Adipocyte (in vitro differentiated cells): ENCODE measurements around the gene ZNF626.
"Not testable (repeated sequence)": the region's sequence is repeated elsewhere in the genome, so short reads cannot be mapped to it uniquely, and the experiment has no call there.

ENCODE experiments used
- DNase-seq: peaks from one replicate; pipeline ENCODE4 v3.0.0-alpha.2; 2015; ENCODE audit warnings: low read depth
- H3K27me3 ChIP-seq: replicated peaks from 2 replicates; pipeline ENCODE4 v1.7.0; 2013; ENCODE audit warnings: mild to moderate bottlenecking, low read length, moderate library complexity; ENCODE audit not compliant: control insufficient read depth, insufficient read depth
- H3K36me3 ChIP-seq: 2 replicates; pipeline ENCODE4 v1.7.0; 2013; ENCODE audit warnings: low read length, mild to moderate bottlenecking, moderate library complexity; ENCODE audit not compliant: control insufficient read depth, insufficient read depth, severe bottlenecking
- H3K4me1 ChIP-seq: 2 replicates; pipeline ENCODE4 v1.7.0; 2013; ENCODE audit warnings: mild to moderate bottlenecking, low read length, moderate library complexity; ENCODE audit not compliant: control insufficient read depth, insufficient read depth
- H3K4me3 ChIP-seq: 2 replicates; pipeline ENCODE4 v1.7.0; 2013; ENCODE audit warnings: mild to moderate bottlenecking, low read length, moderate library complexity
- H3K9ac ChIP-seq: 2 replicates; pipeline ENCODE4 v1.7.0; 2013; ENCODE audit warnings: mild to moderate bottlenecking, low read length, moderate library complexity
- H3K9me3 ChIP-seq: 2 replicates; pipeline ENCODE4 v1.7.0; 2013; ENCODE audit warnings: mild to moderate bottlenecking, low read length, moderate library complexity; ENCODE audit not compliant: control insufficient read depth

The ZNF626 gene

GRCh38 chr19:20661150-20661819 is at the start of gene ZNF626:
ZNF626 (minus strand) TSS chr19:20661571; CDS start chr19:20661446, 125 bp downstream.
- H3K4me1 ChIP-seq: peaks cover 6% of the 10 kb centered on the region
- H3K36me3 ChIP-seq: peaks cover 33% of the 10 kb centered on the region
- DNase-seq: peak; percentile 95
- H3K9me3 ChIP-seq: peaks cover 29% of the 10 kb centered on the region
- no peaks in the 10 kb centered on the region for H3K27me3 ChIP-seq
- peak within 1 kb of the TSS; percentile 90 for H3K4me3 ChIP-seq
- peak within 1 kb of the TSS; percentile 91 for H3K9ac ChIP-seq

DNA sequence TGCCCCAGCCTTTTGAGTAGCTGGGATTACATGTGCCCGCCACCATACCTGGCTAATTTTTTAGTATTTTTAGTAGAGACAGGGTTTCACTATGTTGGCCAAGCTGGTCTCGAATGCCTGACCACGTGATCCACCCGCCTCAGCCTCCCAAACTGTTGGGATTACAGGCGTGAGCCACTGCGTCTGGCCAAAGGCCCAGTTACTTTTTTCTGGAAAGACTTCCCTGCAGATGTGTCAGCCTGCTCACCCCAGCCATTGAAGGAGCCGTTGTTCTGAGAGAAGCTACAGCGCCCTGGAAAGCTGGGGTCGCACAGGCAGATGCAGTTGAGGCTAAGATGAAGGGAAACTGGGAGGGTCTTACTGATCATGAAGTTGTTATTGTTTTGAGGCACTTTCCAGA is 7.9 kb upstream of the ZNF626 start:
- H3K9ac ChIP-seq: no peak overlapping the region
- no peak for DNase-seq
- H3K36me3 ChIP-seq: no peaks in the 10 kb centered on the region
- no peaks in the 10 kb centered on the region for H3K4me1 ChIP-seq
- no peak overlapping the region for H3K4me3 ChIP-seq
- no peaks in the 10 kb centered on the region for H3K27me3 ChIP-seq
- peaks cover 10% of the 10 kb centered on the region for H3K9me3 ChIP-seq

DNA sequence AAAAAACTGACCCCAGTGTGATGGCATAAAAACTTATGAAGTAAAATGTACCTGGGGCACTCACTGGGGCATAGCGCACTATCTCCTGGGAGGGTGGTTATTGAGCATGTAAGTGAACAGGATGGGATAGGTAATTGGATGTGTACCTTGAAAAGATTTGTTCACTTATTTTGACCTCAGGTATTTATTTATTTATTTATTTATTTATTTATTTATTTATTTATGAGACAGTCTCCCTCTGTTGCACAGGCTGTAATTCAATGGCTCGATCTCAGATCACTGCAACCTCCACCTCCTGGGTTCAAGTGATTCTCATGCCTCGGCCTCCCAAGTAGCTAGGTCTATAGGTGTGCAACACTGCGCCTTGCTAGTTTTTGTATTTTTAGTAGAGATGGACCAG is 5.9 kb upstream of the ZNF626 start:
- Histone ChIP-seq H3K4me1 (no peaks in the 10 kb centered on the region), H3K36me3 (no peaks in the 10 kb centered on the region), H3K4me3 (no peak overlapping the region), H3K27me3 (no peaks in the 10 kb centered on the region), H3K9ac (no peak overlapping the region), H3K9me3 (no peaks in the 10 kb centered on the region)
- DNase-seq: no peak

DNA sequence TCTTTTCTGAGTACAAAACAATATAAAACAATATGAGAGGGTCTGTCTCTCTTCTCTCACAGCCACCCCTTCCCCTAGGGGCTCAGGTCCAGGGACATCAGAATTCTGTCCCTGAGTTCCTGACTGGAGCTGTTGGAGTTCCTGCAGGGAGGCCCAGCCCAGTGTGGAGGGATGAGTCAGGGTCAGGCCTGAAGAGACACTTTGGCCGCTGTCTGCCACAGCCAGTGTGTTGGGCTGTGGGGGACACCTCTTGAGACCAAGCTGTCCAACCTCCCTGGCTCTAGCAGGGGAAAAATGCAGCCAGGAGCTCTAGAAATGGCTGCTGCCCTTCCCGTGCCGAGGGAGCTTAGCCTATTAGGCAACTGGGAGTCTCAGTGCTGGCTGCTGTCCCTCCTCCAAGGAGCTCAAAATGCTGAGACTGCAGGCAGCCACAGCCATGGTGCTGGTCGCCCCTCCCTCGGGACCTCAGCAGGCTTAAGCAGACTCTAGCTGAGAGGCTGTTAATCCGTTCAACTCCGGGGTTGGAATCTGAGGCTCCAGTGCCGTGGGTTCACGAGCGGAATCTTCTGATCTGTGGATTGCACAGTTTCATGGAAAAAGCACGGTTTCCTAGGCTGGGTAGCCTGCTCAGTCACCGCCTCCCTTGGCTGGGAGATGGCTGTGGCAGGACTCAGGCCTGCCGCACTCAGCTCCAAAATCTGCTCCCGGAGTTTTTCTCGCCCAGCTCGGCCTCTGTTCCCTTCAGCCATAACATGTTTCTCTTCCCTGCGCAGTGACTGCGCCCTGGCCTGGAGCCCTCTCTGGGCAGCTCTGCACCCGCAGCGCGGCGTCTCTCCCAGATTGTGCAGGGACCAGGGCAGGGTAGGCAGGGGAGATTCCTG is 3.8 kb upstream of the ZNF626 start:
- H3K4me3 ChIP-seq: peak overlapping the region; percentile 58
- DNase-seq: peak; percentile 41
- no peaks in the 10 kb centered on the region for H3K9me3 ChIP-seq
- H3K27me3 ChIP-seq: no peaks in the 10 kb centered on the region
- no peaks in the 10 kb centered on the region for H3K36me3 ChIP-seq
- H3K4me1 ChIP-seq: peaks cover 6% of the 10 kb centered on the region
- peak overlapping the region; percentile 62 for H3K9ac ChIP-seq

DNA sequence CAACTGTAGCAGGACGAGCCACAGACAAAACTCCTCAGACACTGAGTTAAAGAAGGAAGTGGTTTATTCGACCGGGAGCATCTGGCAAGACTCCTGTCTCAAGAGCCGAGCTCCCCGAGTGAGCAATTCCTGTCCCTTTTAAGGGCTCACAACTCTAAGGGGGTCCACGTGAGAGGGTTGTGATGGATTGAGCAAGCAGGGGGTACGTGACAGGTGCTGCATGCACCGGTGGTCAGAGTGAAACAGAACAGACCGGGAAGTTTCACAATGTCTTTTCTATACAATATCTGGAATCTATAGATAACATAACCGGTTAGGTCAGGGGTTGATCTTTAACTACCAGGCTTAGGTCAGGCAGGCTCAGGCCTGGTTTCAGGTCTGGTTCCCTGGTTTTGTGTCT is 3.1 kb upstream of the ZNF626 start:
- H3K9ac ChIP-seq, H3K9me3 ChIP-seq, H3K27me3 ChIP-seq, H3K36me3 ChIP-seq, H3K4me1 ChIP-seq, H3K4me3 ChIP-seq, DNase-seq: not testable (repeated sequence)

DNA sequence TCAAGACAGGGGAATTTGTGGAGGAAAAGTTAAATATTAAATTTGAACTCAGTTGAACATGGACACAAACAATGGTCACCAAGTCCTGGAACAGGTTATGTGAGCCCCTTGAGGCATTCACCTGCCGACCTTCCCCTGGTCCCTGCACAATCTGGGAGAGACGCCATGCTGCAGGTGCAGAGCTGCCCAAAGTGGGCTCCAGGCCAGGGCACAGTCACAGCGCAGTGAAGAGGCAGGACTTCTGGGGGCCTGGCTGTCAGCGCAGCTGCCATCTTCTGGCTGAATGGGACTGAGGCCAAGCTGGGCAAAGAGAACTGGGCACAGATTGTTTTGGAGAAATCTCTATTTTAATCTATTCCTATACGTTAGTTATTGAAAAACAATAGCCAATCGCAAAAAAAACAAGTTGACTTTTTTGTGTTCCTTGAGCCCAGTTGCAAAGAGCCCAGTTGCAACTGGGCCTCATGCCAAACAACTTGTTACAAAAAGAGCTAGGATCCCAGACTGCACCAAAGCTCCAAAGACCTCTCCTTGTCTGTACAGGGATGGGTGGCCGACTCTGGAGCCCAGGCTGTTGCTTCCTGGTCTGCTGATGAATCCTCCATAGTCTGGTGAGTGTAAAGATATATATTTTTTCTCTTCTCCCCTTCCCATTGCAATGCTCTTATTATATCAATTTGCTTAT is 1.2 kb upstream of the ZNF626 start:
- DNase-seq: no peak
- no peak overlapping the region for H3K9ac ChIP-seq
- H3K4me1 ChIP-seq: peaks cover 6% of the 10 kb centered on the region
- peaks cover 18% of the 10 kb centered on the region for H3K9me3 ChIP-seq
- no peak overlapping the region for H3K4me3 ChIP-seq
- peaks cover 20% of the 10 kb centered on the region for H3K36me3 ChIP-seq
- no peaks in the 10 kb centered on the region for H3K27me3 ChIP-seq

DNA sequence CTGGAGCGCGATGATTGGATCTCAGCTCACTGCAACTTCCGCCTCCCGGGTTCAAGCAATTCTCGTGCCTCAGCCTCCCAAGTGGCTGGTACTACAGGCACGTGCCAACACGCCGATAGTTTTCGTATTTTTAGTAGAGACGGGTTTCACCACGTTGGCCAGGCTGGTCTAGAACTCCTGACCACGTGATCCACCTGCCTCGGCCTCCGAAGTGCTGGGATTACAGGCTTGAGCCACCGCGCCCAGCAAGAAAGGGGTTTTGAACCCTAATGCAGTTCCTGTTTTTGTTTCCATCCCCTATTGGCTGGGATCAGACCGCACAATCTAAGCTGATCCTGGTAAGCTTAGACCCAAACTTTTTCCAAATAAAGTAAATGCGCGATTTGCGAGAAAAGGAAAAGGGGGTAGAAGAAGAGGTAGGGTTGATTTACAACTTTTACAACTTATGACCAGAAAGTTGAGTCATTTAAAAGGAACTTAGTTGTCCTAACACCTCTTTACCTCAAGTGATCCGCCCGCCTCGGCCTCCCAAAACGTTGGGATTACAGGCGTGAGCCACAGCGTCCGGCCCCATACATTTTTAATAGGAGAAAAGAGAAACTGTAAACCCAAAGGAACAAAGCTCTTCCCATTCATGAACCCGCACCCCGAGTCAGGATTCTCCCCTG is 764 bp downstream of the ZNF626 start:
- peaks cover 6% of the 10 kb centered on the region for H3K4me1 ChIP-seq
- DNase-seq: no peak
- no peaks in the 10 kb centered on the region for H3K27me3 ChIP-seq
- peaks cover 34% of the 10 kb centered on the region for H3K36me3 ChIP-seq
- H3K9me3 ChIP-seq: peaks cover 31% of the 10 kb centered on the region
- peak overlapping the region; percentile 90 for H3K4me3 ChIP-seq
- peak overlapping the region; percentile 91 for H3K9ac ChIP-seq

DNA sequence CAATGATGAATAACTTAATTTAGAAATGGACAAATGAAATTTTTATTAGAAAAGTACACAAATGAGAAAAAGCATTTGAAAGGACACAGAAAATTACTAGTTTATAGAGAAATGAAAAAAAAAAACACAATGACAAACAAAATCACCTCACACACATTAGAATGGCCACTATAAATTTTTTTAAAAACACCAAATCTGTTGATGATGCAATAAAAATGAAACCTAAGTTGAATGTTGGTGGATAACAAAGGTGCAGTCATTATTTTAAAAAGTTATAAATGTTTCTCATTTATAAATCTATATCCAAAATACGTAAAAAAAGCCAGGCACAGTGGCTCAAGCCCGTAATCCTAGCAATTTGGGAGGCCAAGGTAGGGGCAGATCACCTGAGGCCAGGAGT is 20.8 kb downstream of the ZNF626 start:
- no peaks in the 10 kb centered on the region for H3K4me1 ChIP-seq
- H3K9ac ChIP-seq: no peak overlapping the region
- DNase-seq: no peak
- H3K27me3 ChIP-seq: no peaks in the 10 kb centered on the region
- peaks cover 86% of the 10 kb centered on the region for H3K36me3 ChIP-seq
- H3K4me3 ChIP-seq: peak overlapping the region; percentile 54
- peaks cover 96% of the 10 kb centered on the region for H3K9me3 ChIP-seq

- Histone ChIP-seq H3K9me3 (peaks cover 96% of the 10 kb centered on the region), H3K27me3 (no peaks in the 10 kb centered on the region), H3K9ac (no peak overlapping the region), H3K4me1 (no peaks in the 10 kb centered on the region), H3K4me3 (peak overlapping the region; percentile 40), H3K36me3 (peaks cover 86% of the 10 kb centered on the region)
- no peak for DNase-seq
Measured at GRCh38 chr19:20640023-20640422, 21.3 kb downstream of the ZNF626 start.

GRCh38 chr19:20624560-20624959 is 36.8 kb downstream of the ZNF626 start:
- not testable (repeated sequence) for H3K9ac ChIP-seq, H3K36me3 ChIP-seq, DNase-seq, H3K27me3 ChIP-seq, H3K4me1 ChIP-seq
- Histone ChIP-seq H3K4me3 (peak overlapping the region; percentile 50), H3K9me3 (peaks cover 76% of the 10 kb centered on the region)

GRCh38 chr19:20616071-20616470 is 45.3 kb downstream of the ZNF626 start:
- H3K9me3 ChIP-seq: peaks cover 48% of the 10 kb centered on the region
- no peak overlapping the region for H3K4me3 ChIP-seq
- H3K27me3 ChIP-seq: no peaks in the 10 kb centered on the region
- H3K4me1 ChIP-seq: no peaks in the 10 kb centered on the region
- H3K9ac ChIP-seq: no peak overlapping the region
- no peaks in the 10 kb centered on the region for H3K36me3 ChIP-seq
- no peak for DNase-seq
